Measurements from ENCODE around the gene METAP1D.
"Not testable (repeated sequence)": the region's sequence is repeated elsewhere in the genome, so short reads cannot be mapped to it uniquely, and the experiment has no call there.

The METAP1D gene

GRCh38 chr2:171999604-172000469 lies at the start of gene METAP1D:
METAP1D (plus strand) TSS chr2:171999953; CDS start chr2:171999970, 17 bp downstream.
- peak; percentile 92 for DNase-seq

- no peak for DNase-seq
These were observed 47.5 kb upstream of the METAP1D start for GRCh38 chr2:171952276-171952675.

- DNase-seq, result no peak
These were observed 47.0 kb upstream of the METAP1D start for GRCh38 chr2:171952748-171953147.

- DNase-seq, result no peak
These were observed 43.5 kb upstream of the METAP1D start for GRCh38 chr2:171956135-171956825.

GRCh38 chr2:171957061-171957460 lies 42.7 kb upstream of the METAP1D start:
- DNase-seq, result no peak

GRCh38 chr2:171958475-171958874 lies 41.3 kb upstream of the METAP1D start:
- DNase-seq, result no peak

GRCh38 chr2:171959998-171960397 lies 39.8 kb upstream of the METAP1D start:
- DNase-seq, result no peak

GRCh38 chr2:171960570-171960969 lies 39.2 kb upstream of the METAP1D start:
- no peak for DNase-seq

- DNase-seq, result no peak
These were observed 36.6 kb upstream of the METAP1D start for GRCh38 chr2:171963198-171963597.

GRCh38 chr2:171964308-171964707 lies 35.4 kb upstream of the METAP1D start:
- DNase-seq, result no peak

- no peak for DNase-seq
These were observed 34.5 kb upstream of the METAP1D start for GRCh38 chr2:171965238-171965637.

GRCh38 chr2:171965661-171966060 lies 34.1 kb upstream of the METAP1D start:
- no peak for DNase-seq

GRCh38 chr2:171966235-171966634 lies 33.5 kb upstream of the METAP1D start:
- DNase-seq, result no peak

GRCh38 chr2:171966688-171967087 lies 33.1 kb upstream of the METAP1D start:
- DNase-seq, result no peak

GRCh38 chr2:171968509-171968908 lies 31.2 kb upstream of the METAP1D start:
- no peak for DNase-seq

GRCh38 chr2:171972329-171972982 lies 27.3 kb upstream of the METAP1D start:
- DNase-seq, result no peak

GRCh38 chr2:171979103-171979502 lies 20.6 kb upstream of the METAP1D start:
- DNase-seq, result no peak

- not testable (repeated sequence) for DNase-seq
These were observed 15.8 kb upstream of the METAP1D start for GRCh38 chr2:171983924-171984323.

- DNase-seq, result no peak
These were observed 14.7 kb upstream of the METAP1D start for GRCh38 chr2:171985076-171985475.

- DNase-seq, result no peak
These were observed 13.0 kb upstream of the METAP1D start for GRCh38 chr2:171986778-171987177.

- DNase-seq, result no peak
These were observed 8.7 kb upstream of the METAP1D start for GRCh38 chr2:171991027-171991426.

- no peak for DNase-seq
These were observed 4.2 kb upstream of the METAP1D start for GRCh38 chr2:171995586-171995985.

- no peak for DNase-seq
These were observed 3.7 kb upstream of the METAP1D start for GRCh38 chr2:171996021-171996420.

GRCh38 chr2:171997031-171997430 lies 2.7 kb upstream of the METAP1D start:
- DNase-seq, result not testable (repeated sequence)

Data from activated naive CD4-positive, alpha-beta T cell treated with anti-CD3 and anti-CD28 coated beads, Interleukin-2, amount 50 U/mL, for 16 hours (primary cell).